ENCODE results near the gene BACE1-AS. TPM values are rescaled to one million over a fixed set of nuclear protein-coding genes. Genes with fewer than 3 reads are reported as not detected.

Gene BACE1-AS
- polyA plus RNA-seq, 2 of the 4 experiments (the other 2 are of a cell fraction) = 2.0 to 4.4 TPM

GRCh38 chr11:117328375-117329010 lies 37.3 kb downstream of the BACE1-AS start:
- FAIRE-seq = no peak
- H3K4me1 ChIP-seq = peaks cover 8% of the 10 kb centered on the region; the same call in 2 of the 3 replicates
- no peak for TF ChIP-seq POLR2A (IDR thresholded peaks at IDR 0.05; ENCODE audit: low read length)
- TF ChIP-seq USF2 (IDR thresholded peaks at IDR 0.05) = no peak
- no peak for DNase-seq (ENCODE audit: low read depth in 1 of 2, low spot score in 1 of 2)
- no peaks in the 10 kb centered on the region for H3K9me3 ChIP-seq
- H3K27ac ChIP-seq = peak overlapping the region; percentile 90 to 95
- ATAC-seq = peak; percentile 30 to 56; a peak in 5 of 6 replicates
- WGBS (ENCODE audit: missing lambda C conversion rate) = 9% methylated on average over 15 of the region's 15 CpGs
- H3K4me3 ChIP-seq = peak overlapping the region; percentile 68
- CTCF ChIA-PET = no interaction called here
- POLR2A ChIA-PET = interaction anchor here (1.2 kb wide), 1 partner anchor 97 kb away, joined by 4 read pairs; the partner anchor contains the start of gene PCSK7
- peak overlapping the region; percentile 89 for H3K4me2 ChIP-seq

GRCh38 chr11:117332843-117333242 lies 41.7 kb downstream of the BACE1-AS start:
- FAIRE-seq (no peak), DNase-seq (ENCODE audit: low read depth in 1 of 2, low spot score in 1 of 2) (no peak), ATAC-seq (no peak)
- H3K4me1 ChIP-seq = peaks cover 8% of the 10 kb centered on the region; the same call in 2 of the 3 replicates
- WGBS (ENCODE audit: missing lambda C conversion rate) = 43% methylated on average over 2 of the region's 2 CpGs
- POLR2A ChIA-PET = no interaction called here
- no peaks in the 10 kb centered on the region for H3K9me3 ChIP-seq
- H3K4me3 ChIP-seq = no peak overlapping the region
- no peak overlapping the region for H3K4me2 ChIP-seq
- H3K27ac ChIP-seq = no peak overlapping the region
- CTCF ChIA-PET = no interaction called here
- no peak for TF ChIP-seq PBX3 (IDR thresholded peaks at IDR 0.05)

GRCh38 chr11:117333917-117334316 lies 42.8 kb downstream of the BACE1-AS start:
- CTCF ChIA-PET = no interaction called here
- TF ChIP-seq PBX3 (IDR thresholded peaks at IDR 0.05) = no peak
- TF ChIP-seq NPAS2 (CRISPR knock-in tag; IDR thresholded peaks at IDR 0.05; ENCODE audit: borderline replicate concordance) = no peak
- no peak for TF ChIP-seq RAD21 (conservative IDR thresholded peaks at IDR 0.05 in 1 of 2, IDR thresholded peaks at IDR 0.05 in 1 of 2)
- no peak for TF ChIP-seq KDM5A (IDR thresholded peaks at IDR 0.05)
- TF ChIP-seq ZFP36 (IDR thresholded peaks at IDR 0.05; ENCODE audit: borderline replicate concordance, partially characterized antibody) = no peak
- TF ChIP-seq MAX (IDR thresholded peaks at IDR 0.05) = no peak
- no peak for TF ChIP-seq CBX8 (IDR thresholded peaks at IDR 0.05)
- no peak for TF ChIP-seq CEBPB (IDR thresholded peaks at IDR 0.05)
- TF ChIP-seq JUN (IDR thresholded peaks at IDR 0.05) = no peak
- no peak for TF ChIP-seq CHD4 (IDR thresholded peaks at IDR 0.05; ENCODE audit: borderline replicate concordance)
- no peak for TF ChIP-seq RFX5 (IDR thresholded peaks at IDR 0.05)
- TF ChIP-seq HDAC2 (IDR thresholded peaks at IDR 0.05) = no peak
- TF ChIP-seq SMC3 (IDR thresholded peaks at IDR 0.05) = no peak
- TF ChIP-seq ELK1 (IDR thresholded peaks at IDR 0.05; ENCODE audit: low read depth, low read length) = no peak
- TF ChIP-seq HOXB13 (CRISPR knock-in tag; IDR thresholded peaks at IDR 0.05; ENCODE audit: low read depth) = no peak
- TF ChIP-seq TP53 (CRISPR knock-in tag; IDR thresholded peaks at IDR 0.05) = no peak
- TF ChIP-seq RCOR1 (IDR thresholded peaks at IDR 0.05; ENCODE audit: low read depth, low read length) = no peak
- TF ChIP-seq HMGXB4 (CRISPR knock-in tag; IDR thresholded peaks at IDR 0.05; ENCODE audit: borderline replicate concordance) = no peak
- no peak for TF ChIP-seq ZNF302 (CRISPR knock-in tag; IDR thresholded peaks at IDR 0.05)
- TF ChIP-seq HOXB5 (CRISPR knock-in tag; IDR thresholded peaks at IDR 0.05) = no peak
- POLR2A ChIA-PET = no interaction called here
- peaks cover 5% of the 10 kb centered on the region; the same call in 2 of the 3 replicates for H3K4me1 ChIP-seq
- no peak overlapping the region for H3K4me3 ChIP-seq
- WGBS (ENCODE audit: missing lambda C conversion rate) = 80% methylated on average over 9 of the region's 9 CpGs
- no peak overlapping the region for H3K4me2 ChIP-seq
- FAIRE-seq (no peak), ATAC-seq (no peak), DNase-seq (ENCODE audit: low read depth in 1 of 2, low spot score in 1 of 2) (no peak)
- no peaks in the 10 kb centered on the region for H3K9me3 ChIP-seq
- no peak overlapping the region for H3K27ac ChIP-seq

Data from A549 (cell line).